ENCODE results near the gene ANKRD42. TPM values are rescaled to one million over a fixed set of nuclear protein-coding genes. Genes with fewer than 3 reads are reported as not detected.

ANKRD42 gene
- total and polyA plus RNA-seq, 2 donors (not counting 3 experiments of a cell fraction or from before 2014, with no cell fraction given), result 3.3 to 6.6 TPM

- dilution Hi-C loops (cut with MboI; ENCODE audit: extremely low pct_ligation_motif_present, low sequenced_read_pairs), result no loop called here
Observed at GRCh38 chr11:83153764-83154163, 39.7 kb upstream of the ANKRD42 start.

More at GRCh38 chr11:83153764-83154163, 39.7 kb upstream of the ANKRD42 start:
- BruUV-seq (replicated peaks), result no TSS peak
- TF ChIP-seq MAX (IDR thresholded peaks at IDR 0.05; ENCODE audit: insufficient read depth, insufficient read length), result no peak
- TF ChIP-seq POLR2AphosphoS5 (IDR thresholded peaks at IDR 0.05; ENCODE audit: insufficient read depth, low read depth, low read length), result no peak
- TF ChIP-seq MYC (IDR thresholded peaks at IDR 0.05; ENCODE audit: low read depth, low read length), result no peak
- no peak for TF ChIP-seq CTCF (IDR thresholded peaks at IDR 0.05; ENCODE audit: extremely low read depth in 1 of 2, insufficient read depth in 1 of 2, low read depth in 1 of 2, low read length in 2 of 2)
- no peak for TF ChIP-seq POLR2A (IDR thresholded peaks at IDR 0.05; ENCODE audit: low read depth, low read length)
- TF ChIP-seq GATA2 (IDR thresholded peaks at IDR 0.05; ENCODE audit: insufficient read depth, insufficient read length, low read depth, low read length), result no peak
- TF ChIP-seq EZH2 (IDR thresholded peaks at IDR 0.05; ENCODE audit: borderline replicate concordance, low read depth, low read length, severe bottlenecking), result no peak
- no peak for TF ChIP-seq JUN (IDR thresholded peaks at IDR 0.05; ENCODE audit: borderline replicate concordance, insufficient read depth, insufficient read length, low read depth)
- no peak for TF ChIP-seq FOS (IDR thresholded peaks at IDR 0.05; ENCODE audit: borderline replicate concordance, insufficient read depth, low read length)
- no peak overlapping the region for H3K4me2 ChIP-seq (ENCODE audit: insufficient read depth, low read length)
- H3K9ac ChIP-seq (replicated peaks; ENCODE audit: extremely low read depth, insufficient read depth, low read length), result no peak overlapping the region
- intact Hi-C loops (cut with micrococcal nuclease), result no loop called here
- peaks cover 18% of the 10 kb centered on the region for H3K79me2 ChIP-seq (ENCODE audit: control insufficient read depth, insufficient read depth, low read length)
- CTCF ChIA-PET, result no interaction called here
- H3K27ac ChIP-seq (ENCODE audit: insufficient read depth, low read depth, low read length), result no peak overlapping the region
- no peaks in the 10 kb centered on the region for H3K4me1 ChIP-seq (ENCODE audit: control insufficient read depth, extremely low read depth, insufficient read depth, low read length)
- no peaks in the 10 kb centered on the region for H3K27me3 ChIP-seq (ENCODE audit: control insufficient read depth in 2 of 2, insufficient read depth in 2 of 2, low read length in 2 of 2)
- no peak for DNase-seq (ENCODE audit: low read depth, low spot score)
- H3K36me3 ChIP-seq (ENCODE audit: control insufficient read depth in 2 of 2, extremely low read depth in 1 of 2, insufficient read depth in 2 of 2, low read length in 2 of 2), result peaks cover 0 to under 1% of the 10 kb centered on the region in 2 experiments
- FAIRE-seq, result no peak
- H4K20me1 ChIP-seq (replicated peaks; ENCODE audit: control insufficient read depth, extremely low read depth, insufficient read depth, low read length), result peaks cover under 1% of the 10 kb centered on the region
- H3K9me1 ChIP-seq (replicated peaks; ENCODE audit: control insufficient read depth, extremely low read depth, insufficient read depth, low read length), result no peaks in the 10 kb centered on the region
- no peaks in the 10 kb centered on the region for H3K9me3 ChIP-seq (replicated peaks; ENCODE audit: control insufficient read depth, insufficient read depth, low read length)
- POLR2A ChIA-PET, result no interaction called here
- H3K4me3 ChIP-seq (replicated peaks in 1 of 3; ENCODE audit: insufficient read depth in 1 of 3, low read depth in 1 of 3, low read length in 3 of 3), result no peak overlapping the region
- no peak overlapping the region for H2AFZ ChIP-seq (ENCODE audit: low read depth, low read length)
